CD4-positive, alpha-beta T cell treated with Interleukin-6 for 4 hours (primary cell): ENCODE results near the gene DNAJC27.

Experiments used
- DNase-seq: peaks from one replicate; pipeline ENCODE4 v3.0.0-alpha.2; 2020; ENCODE audit warnings: mixed read lengths

DNAJC27 gene

GRCh38 chr2:24903161-24904103 is 68.3 kb downstream of the DNAJC27 start:
- no peak for DNase-seq

GRCh38 chr2:24899361-24899910 is 72.3 kb downstream of the DNAJC27 start:
- no peak for DNase-seq

- DNase-seq = no peak
Measured at GRCh38 chr2:24898122-24899109, 73.3 kb downstream of the DNAJC27 start.

GRCh38 chr2:24894750-24895149 is 77.0 kb downstream of the DNAJC27 start:
- DNase-seq = no peak

- no peak for DNase-seq
Measured at GRCh38 chr2:24893934-24894333, 77.8 kb downstream of the DNAJC27 start.
